Measurements from ENCODE around the gene LZTS3. TPM values are rescaled to one million over a fixed set of nuclear protein-coding genes. Genes with fewer than 3 reads are reported as not detected.

LZTS3 gene
- total RNA-seq, 1 donor from 2014 or later: 47.8 TPM

- H3K27me3 Mint-ChIP-seq: no peaks in the 10 kb centered on the region
- peaks cover 6% of the 10 kb centered on the region for H3K36me3 Mint-ChIP-seq (ENCODE audit: insufficient read depth)
- H3K27ac Mint-ChIP-seq: no peak overlapping the region
- peaks cover 9% of the 10 kb centered on the region for H3K4me1 Mint-ChIP-seq (ENCODE audit: low read depth)
- TF ChIP-seq CTCF (IDR thresholded peaks at IDR 0.05; ENCODE audit: unreplicated experiment): no peak
- no peak overlapping the region for H3K4me3 Mint-ChIP-seq (ENCODE audit: low read depth)
- no peak for DNase-seq (ENCODE audit: low spot score, unreplicated experiment)
- H3K9me3 Mint-ChIP-seq (ENCODE audit: low read depth): no peaks in the 10 kb centered on the region
These were observed 9.1 kb downstream of the LZTS3 start for GRCh38 chr20:3164043-3164762.

- H3K36me3 Mint-ChIP-seq (ENCODE audit: insufficient read depth): peaks cover 6% of the 10 kb centered on the region
- H3K9me3 Mint-ChIP-seq (ENCODE audit: low read depth): no peaks in the 10 kb centered on the region
- H3K27me3 Mint-ChIP-seq: no peaks in the 10 kb centered on the region
- TF ChIP-seq CTCF (IDR thresholded peaks at IDR 0.05; ENCODE audit: unreplicated experiment): no peak
- H3K27ac Mint-ChIP-seq: no peak overlapping the region
- H3K4me1 Mint-ChIP-seq (ENCODE audit: low read depth): peaks cover 8% of the 10 kb centered on the region
- no peak overlapping the region for H3K4me3 Mint-ChIP-seq (ENCODE audit: low read depth)
- DNase-seq (ENCODE audit: low spot score, unreplicated experiment): no peak
These were observed 10.0 kb downstream of the LZTS3 start for GRCh38 chr20:3163099-3164042.

GRCh38 chr20:3162080-3162611 lies 11.2 kb downstream of the LZTS3 start:
- no peak overlapping the region for H3K4me3 Mint-ChIP-seq (ENCODE audit: low read depth)
- H3K27me3 Mint-ChIP-seq: no peaks in the 10 kb centered on the region
- no peak for TF ChIP-seq CTCF (IDR thresholded peaks at IDR 0.05; ENCODE audit: unreplicated experiment)
- no peak overlapping the region for H3K27ac Mint-ChIP-seq
- no peaks in the 10 kb centered on the region for H3K9me3 Mint-ChIP-seq (ENCODE audit: low read depth)
- no peak for DNase-seq (ENCODE audit: low spot score, unreplicated experiment)
- H3K4me1 Mint-ChIP-seq (ENCODE audit: low read depth): peaks cover 14% of the 10 kb centered on the region
- H3K36me3 Mint-ChIP-seq (ENCODE audit: insufficient read depth): peaks cover 6% of the 10 kb centered on the region

- H3K27me3 Mint-ChIP-seq: no peaks in the 10 kb centered on the region
- no peak for TF ChIP-seq CTCF (IDR thresholded peaks at IDR 0.05; ENCODE audit: unreplicated experiment)
- H3K9me3 Mint-ChIP-seq (ENCODE audit: low read depth): no peaks in the 10 kb centered on the region
- H3K27ac Mint-ChIP-seq: no peak overlapping the region
- peaks cover 6% of the 10 kb centered on the region for H3K36me3 Mint-ChIP-seq (ENCODE audit: insufficient read depth)
- DNase-seq (ENCODE audit: low spot score, unreplicated experiment): no peak
- H3K4me3 Mint-ChIP-seq (ENCODE audit: low read depth): peak overlapping the region; percentile 48
- peaks cover 15% of the 10 kb centered on the region for H3K4me1 Mint-ChIP-seq (ENCODE audit: low read depth)
These were observed 11.9 kb downstream of the LZTS3 start for GRCh38 chr20:3161316-3162079.

Data from progenitor cell of endocrine pancreas (in vitro differentiated cells).